ENCODE results near the gene SLITRK3.

GRCh38 chr3:165170236-165170635 is 25.9 kb downstream of the SLITRK3 start:
- TF ChIP-seq CTCF (IDR thresholded peaks at IDR 0.05) (no peak), POLR2A (IDR thresholded peaks at IDR 0.05) (no peak), EP300 (IDR thresholded peaks at IDR 0.05) (no peak)
